Activated gamma-delta T cell treated with anti-CD3 and anti-CD28 coated beads, Interleukin-2, amount 50 U/mL, for 16 hours (primary cell): ENCODE measurements around the gene OR4D11.

ENCODE experiments used
- DNase-seq: peaks from one replicate; pipeline ENCODE4 v3.0.0-alpha.2; 2020; ENCODE audit warnings: low read depth

Gene OR4D11

GRCh38 chr11:59548309-59548656 lies 44.9 kb downstream of the OR4D11 start:
- DNase-seq: no peak

- DNase-seq: peak; percentile 73
These were observed 47.0 kb downstream of the OR4D11 start for GRCh38 chr11:59550368-59550841.

- peak; percentile 62 for DNase-seq
These were observed 47.7 kb downstream of the OR4D11 start for GRCh38 chr11:59550842-59551658.

GRCh38 chr11:59551659-59552521 lies 48.5 kb downstream of the OR4D11 start:
- no peak for DNase-seq

GRCh38 chr11:59552844-59553243 lies 49.5 kb downstream of the OR4D11 start:
- no peak for DNase-seq

- no peak for DNase-seq
These were observed 49.9 kb downstream of the OR4D11 start for GRCh38 chr11:59553323-59553722.
